NOMO-1 (cell line): ENCODE data around the gene RNASET2.
"Not testable (repeated sequence)": the region's sequence is repeated elsewhere in the genome, so short reads cannot be mapped to it uniquely, and the experiment has no call there.

ENCODE experiments used
- DNase-seq, 2 experiments: peaks; one replicate each; lab custom pipeline; 2025; ENCODE audit not compliant: unreplicated experiment in 2 of 2; lab: John Stamatoyannopoulos, UW

Gene RNASET2

DNA sequence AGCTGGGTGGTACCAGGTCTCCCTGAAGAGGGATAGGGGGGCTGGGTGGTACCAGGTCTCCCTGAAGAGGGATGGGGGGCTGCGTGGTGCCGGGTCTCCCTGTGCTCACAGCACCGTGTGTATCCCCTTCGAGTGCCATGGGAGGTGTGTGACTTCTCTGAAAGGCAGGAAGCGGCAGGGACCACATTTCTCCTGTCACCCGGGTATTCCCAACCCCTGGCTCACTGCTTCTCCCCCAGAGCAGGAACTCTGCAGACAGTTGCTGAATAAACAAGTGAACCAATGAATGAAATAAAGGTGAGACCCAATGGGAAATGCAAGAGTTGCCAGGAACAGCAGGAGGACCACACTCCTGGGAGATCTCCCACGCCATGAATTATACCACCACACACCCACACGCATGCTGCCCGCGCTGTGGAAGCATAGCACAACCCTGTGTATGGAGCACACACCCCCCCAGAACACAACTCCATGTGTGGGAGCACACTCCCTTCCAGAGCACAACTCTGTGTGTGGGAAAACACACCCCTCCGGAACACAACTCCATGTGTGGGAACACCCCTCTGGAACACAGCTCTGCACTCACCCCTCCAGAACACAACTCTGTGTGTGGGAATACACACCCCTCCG is 50.7 kb downstream of the RNASET2 start:
- no peak for DNase-seq

DNA sequence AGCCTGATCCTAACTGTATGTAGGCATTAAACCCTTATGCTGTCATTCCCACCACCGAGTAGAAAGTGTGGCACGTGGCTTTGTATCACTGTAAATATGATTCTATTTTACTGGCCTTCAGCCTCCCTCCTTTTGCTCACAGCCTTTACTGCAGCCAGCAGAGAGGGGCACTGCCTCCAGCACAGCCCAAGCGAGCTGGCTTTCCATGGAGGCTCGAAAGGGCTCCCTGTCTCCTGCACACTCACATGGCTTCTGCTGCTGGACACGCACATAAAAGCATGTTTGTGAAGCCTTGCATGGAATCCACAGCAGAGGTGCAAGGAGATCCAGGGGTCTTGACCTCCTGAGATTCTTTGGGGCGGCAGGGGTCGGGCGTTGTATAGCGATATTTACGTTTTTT is 51.3 kb downstream of the RNASET2 start:
- DNase-seq = no peak

DNA sequence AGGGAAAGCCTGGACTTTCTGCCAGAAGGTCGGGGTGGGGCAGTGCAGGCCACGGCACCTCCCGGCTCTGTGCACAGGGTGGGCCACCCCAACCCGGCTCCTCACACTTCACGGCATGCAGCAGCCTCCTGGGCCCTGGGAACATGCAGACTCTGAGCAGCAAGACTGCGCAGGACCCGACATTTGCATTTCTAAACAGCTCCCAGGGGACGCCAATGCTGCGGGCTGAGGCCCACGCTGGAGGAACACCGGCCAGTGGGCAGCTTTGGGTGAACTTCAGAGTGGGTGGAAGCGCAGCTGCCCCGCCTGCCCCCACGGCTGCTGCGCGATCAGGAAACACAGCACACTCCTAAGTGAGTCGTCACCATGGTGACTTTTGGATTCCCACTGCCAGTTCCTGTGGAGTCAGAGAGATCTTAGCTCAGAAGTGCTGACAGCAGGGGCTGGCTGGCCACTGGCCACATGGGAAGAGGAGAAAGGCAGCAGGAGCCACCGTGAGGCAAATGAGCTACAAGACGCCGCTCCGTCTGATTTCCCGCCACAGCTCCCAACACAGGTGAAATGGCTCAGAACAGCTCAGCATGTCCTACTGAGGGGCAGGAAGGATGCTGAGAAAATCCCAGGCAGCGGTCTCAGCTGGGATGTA is 52.1 kb downstream of the RNASET2 start:
- no peak for DNase-seq

DNA sequence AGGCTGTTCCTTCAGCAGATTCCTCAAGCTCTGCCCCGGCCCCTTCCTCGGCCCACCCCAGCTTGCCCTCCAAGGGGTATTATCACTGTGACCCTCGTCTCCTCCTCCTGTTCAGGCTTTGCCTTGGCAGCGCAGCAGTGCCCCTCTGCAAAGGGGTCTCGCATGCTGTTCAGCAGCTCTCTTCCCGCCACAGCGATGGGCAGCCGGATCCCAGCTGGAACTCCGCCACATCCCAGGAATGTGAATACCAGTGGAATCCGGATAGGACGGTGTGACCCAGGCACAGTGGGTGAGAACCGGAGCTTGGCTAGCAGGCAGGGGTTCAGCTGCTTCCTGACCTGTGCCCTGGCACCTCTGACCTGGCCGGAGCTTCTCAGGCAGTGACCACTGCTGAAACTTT is 52.9 kb downstream of the RNASET2 start:
- DNase-seq = no peak

DNA sequence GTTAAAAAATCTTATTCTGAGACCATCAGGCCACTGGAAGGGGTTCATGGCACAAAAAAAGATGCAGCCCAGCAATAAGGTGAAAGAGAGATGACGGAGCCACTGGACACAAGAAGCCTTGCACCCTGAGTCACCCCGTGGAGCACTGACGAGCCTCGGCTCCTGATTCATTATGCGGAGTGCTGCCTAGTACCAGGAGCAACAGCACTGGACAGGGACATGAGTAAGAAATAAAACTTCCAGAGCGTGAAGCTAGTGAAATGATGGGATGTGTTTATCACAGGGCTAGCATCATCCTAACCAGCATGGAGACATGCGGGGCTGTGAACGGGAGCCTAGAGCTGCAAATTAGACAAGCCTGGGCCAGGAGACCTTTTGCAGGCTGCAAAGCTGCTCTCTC is 53.3 kb downstream of the RNASET2 start:
- DNase-seq = no peak

DNA sequence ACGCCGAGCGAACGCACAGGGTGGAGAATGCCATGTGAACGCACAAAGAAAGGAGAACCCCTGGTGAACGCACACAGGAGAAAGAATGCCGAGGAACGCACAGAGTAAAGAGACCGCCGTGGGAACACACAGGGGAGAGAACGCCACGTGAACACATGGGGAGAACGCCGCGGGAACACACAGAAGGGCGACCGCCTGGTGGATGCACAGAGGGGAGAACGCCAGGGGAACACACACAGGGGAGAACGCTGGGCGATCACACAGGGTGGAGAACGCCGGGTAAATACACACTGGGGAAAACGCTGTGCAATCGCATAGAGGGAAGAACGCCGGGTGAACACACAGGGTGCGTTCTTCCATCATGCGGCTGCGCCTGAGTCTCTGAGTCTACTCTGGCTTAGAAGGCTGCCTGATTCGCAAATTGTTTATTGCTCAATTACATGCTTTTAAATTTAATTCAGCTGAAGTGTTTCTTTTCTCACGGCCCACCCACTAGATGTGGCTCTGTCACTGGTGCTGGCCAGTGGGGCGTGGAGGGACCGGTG is 54.1 kb downstream of the RNASET2 start:
- DNase-seq = no peak

DNA sequence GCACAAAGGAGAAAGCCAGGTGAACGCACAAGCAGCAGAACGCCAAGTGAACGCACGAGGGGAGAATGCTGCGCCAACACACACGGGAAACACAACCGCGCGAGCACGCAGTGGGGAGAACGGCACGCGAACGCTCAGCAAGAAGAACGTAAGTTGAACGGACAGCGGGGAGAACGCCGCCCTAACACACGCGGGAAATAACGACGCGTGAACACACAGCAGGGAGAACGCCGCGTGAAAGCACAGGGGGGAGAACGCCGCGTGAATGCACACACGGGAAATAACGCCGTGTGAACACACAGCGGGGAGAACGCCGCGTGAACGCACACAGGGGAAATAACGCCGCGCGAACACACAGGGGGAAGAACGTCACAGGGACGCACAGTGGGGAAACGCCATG is 54.7 kb downstream of the RNASET2 start:
- no peak for DNase-seq

DNA sequence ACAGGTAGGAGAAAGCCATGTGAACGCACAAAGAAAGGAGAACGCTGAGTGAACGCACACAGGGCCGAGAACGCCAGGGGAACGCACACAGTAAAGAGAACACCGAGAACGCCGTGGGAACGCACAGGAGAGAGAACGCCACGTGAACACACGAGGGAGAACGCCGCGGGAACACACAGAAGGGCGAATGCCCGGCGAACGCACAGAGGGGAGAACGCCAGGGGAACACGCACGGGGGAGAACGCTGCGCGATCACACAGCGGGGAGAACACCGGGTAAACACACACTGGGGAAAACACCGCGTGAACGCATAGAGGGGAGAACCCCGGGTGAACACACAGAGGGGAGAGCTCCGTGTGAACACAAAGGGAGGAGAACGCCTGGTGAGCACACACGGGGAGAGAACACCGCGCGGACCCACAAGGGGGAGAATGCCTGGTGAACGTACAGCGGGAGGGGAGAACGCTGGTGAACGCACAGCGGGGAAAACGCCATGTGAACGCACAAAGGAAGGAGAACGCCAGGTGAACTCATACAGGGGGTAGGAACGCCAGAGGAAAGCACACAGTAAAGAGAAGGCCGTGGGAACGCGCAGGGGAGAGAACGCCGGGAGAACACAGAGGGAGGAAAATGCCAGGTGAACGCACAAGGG is 55.3 kb downstream of the RNASET2 start:
- no peak for DNase-seq

DNA sequence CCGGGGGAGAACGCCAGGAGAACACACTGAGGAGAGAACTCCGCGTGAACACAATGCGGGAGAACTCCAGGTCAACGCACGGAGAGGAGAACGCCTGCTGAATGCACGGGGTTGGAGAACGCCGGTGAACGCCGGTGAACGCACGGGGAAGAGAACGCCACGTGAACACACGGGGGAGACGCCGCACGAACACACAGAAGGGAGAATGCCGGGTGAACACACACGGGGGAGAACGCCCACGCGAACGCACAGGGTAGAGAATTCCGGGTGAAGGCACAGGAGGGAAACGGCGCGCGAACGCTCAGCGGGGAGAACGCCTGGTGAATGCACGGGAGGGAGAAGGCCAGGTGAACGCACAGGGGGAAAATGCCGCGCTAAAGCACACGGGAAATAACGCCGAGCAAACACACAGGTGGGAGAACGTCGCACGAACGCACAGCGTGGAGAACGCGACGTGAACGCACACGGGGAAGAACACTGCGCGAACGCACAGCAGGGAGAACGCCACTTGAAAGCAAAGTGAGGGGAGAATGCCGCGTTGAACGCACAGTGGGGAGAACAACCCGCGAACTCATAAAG is 56.1 kb downstream of the RNASET2 start:
- no peak for DNase-seq

DNA sequence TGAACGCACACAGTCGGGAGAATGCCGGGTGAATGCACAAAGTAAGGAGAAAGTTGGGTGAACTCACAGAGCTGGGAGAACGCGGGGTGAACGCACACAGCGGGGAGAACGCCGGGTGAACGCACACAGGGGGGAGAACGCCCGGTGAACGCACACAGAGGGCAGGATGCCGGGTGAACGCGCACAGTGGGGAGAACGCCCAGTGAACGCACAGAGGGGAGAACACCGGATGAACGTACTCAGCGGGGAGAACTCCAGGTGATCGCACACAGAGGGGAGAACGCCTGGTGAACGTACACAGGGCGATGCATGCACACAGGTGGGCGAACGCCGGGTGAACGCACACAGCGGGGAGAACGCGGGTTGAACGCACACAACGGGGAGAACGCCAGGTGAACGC is 57.4 kb downstream of the RNASET2 start:
- DNase-seq = no peak

DNA sequence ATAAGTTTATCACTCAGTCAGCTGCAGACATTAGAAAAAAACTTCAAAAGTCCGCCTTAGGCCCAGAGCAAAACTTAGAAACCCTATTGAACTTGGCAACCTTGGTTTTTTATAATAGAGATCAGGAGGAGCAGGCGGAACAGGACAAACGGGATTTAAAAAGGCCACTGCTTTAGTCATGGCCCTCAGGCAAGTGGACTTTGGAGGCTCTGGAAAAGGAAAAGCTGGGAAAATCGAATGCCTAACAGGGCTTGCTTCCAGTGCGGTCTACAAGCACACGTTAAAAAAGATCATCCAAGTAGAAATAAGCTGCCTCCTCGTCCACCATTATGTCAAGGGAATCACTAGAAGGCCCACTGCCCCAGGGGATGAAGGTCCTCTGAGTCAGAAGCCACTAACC is 61.7 kb downstream of the RNASET2 start:
- DNase-seq = not testable (repeated sequence)

DNA sequence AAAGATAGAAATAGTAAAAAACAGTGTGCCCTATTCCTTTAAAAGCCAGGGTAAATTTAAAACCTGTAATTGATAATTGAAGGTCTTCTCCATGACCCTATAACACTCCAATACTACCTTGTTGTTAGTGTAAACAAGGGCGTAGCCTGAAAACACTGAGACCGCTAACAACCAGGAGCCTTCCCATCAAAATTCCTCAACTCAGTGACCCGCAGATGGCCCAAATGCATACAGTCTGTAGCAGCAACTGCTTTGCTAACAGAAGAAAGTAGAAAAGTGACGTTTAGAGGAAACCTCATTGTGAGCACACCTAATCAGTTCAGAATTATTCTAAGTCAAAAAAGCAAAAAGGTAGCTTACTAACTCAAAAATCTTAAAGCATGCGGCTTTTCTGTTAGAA is 63.9 kb downstream of the RNASET2 start:
- DNase-seq = not testable (repeated sequence)

DNA sequence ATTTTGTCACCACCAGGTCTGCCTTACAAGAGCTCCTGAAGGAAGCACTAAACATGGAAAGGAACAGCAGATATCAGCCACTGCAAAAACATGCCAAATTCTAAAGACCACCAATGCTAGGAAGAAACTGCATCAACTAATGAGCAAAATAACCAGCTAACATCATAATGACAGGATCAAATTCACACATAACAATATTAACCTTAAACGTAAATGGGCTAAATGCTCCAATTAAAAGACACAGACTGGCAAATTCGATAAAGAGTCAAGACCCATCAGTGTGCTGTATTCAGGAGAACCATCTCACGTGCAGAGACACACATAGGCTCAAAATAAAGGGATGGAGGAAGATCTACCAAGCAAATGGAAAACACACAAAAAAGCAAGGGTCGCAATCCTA is 69.6 kb downstream of the RNASET2 start:
- DNase-seq = not testable (repeated sequence)

DNA sequence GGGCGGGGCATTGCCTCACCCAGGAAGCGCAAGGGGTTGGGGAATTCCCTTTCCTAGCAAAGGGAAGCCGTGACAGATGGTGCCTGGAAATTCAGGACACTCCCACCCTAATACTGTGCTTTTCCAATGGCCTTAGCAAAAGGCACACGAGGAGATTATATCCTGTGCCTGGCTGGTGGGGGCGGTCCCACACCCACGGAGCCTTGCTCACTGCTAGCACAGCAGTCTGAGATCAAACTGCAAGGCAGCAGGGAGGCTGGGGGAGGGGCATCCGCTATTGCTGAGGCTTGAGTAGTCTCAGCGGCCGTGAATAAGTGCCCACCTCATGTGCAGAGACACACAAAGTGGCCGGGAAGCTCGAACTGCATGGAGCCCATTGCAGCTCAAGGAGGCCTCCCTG is 71.4 kb downstream of the RNASET2 start:
- DNase-seq = not testable (repeated sequence)

DNA sequence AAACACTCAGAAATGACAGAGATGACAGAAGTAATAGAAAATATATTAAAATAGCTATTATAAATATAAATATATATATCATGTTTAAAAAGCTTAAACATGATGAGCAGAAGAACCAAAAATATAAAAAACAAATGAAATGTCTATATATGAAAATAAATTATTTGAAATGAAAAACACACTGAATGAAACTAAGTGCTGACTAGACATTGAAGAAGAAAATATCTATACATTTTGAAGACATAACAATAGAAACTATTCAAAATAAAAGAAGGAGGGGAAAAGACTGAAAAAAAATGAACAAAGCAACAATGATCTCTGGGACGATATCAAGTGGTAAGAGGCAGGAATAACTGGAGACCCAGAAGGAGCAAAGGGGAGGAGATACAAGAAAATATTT is 76.8 kb downstream of the RNASET2 start:
- DNase-seq = no peak
